Trophoblast cell (in vitro differentiated cells and primary cell): ENCODE results near the gene BBS5.

ENCODE experiments used
- DNase-seq, 2 donors: peaks; one replicate each; pipeline ENCODE4 v3.0.0-alpha.2; 2016
- H2AFZ ChIP-seq: 2 replicates; pipeline ENCODE4 v1.6.1; 2013; ENCODE audit warnings: low read length, moderate library complexity, mild to moderate bottlenecking; ENCODE audit not compliant: insufficient read depth, poor library complexity
- H2AK5ac ChIP-seq: 2 replicates; pipeline ENCODE4 v1.6.1; 2013; ENCODE audit warnings: mild to moderate bottlenecking, low read length
- H2BK120ac ChIP-seq: 2 replicates; pipeline ENCODE4 v1.6.1; 2013; ENCODE audit warnings: low read length, mild to moderate bottlenecking, moderate library complexity; ENCODE audit not compliant: insufficient read depth, poor library complexity
- H2BK12ac ChIP-seq: 2 replicates; pipeline ENCODE4 v1.6.1; 2013; ENCODE audit warnings: mild to moderate bottlenecking, low read length, moderate library complexity
- H2BK5ac ChIP-seq: 2 replicates; pipeline ENCODE4 v1.6.1; 2013; ENCODE audit warnings: low read length, low read depth, moderate library complexity, mild to moderate bottlenecking; ENCODE audit not compliant: poor library complexity
- H3K14ac ChIP-seq: 2 replicates; pipeline ENCODE4 v1.6.1; 2013; ENCODE audit warnings: mild to moderate bottlenecking, low read length
- H3K18ac ChIP-seq: 2 replicates; pipeline ENCODE4 v1.6.1; 2013; ENCODE audit warnings: mild to moderate bottlenecking, low read length
- H3K23ac ChIP-seq: 2 replicates; pipeline ENCODE4 v1.6.1; 2013; ENCODE audit warnings: low read length
- H3K27ac ChIP-seq: 2 replicates; pipeline ENCODE4 v1.5.1; 2013; ENCODE audit warnings: low read depth, mild to moderate bottlenecking, inconsistent platforms, low read length, moderate library complexity
- H3K27me3 ChIP-seq: 2 replicates; pipeline ENCODE4 v1.6.1; 2013; ENCODE audit warnings: inconsistent platforms, mild to moderate bottlenecking, low read length, moderate library complexity; ENCODE audit not compliant: insufficient read depth
- H3K36me3 ChIP-seq, 2 experiments: 1 replicate in 1 of 2; 2 replicates in 1 of 2; pipeline ENCODE4 v1.6.1; 2013; ENCODE audit warnings: low read length in 2 of 2, mild to moderate bottlenecking in 2 of 2, moderate library complexity in 1 of 2; ENCODE audit not compliant: insufficient read depth in 2 of 2, control insufficient read depth in 1 of 2
- H3K4ac ChIP-seq: 2 replicates; pipeline ENCODE4 v1.6.1; 2013; ENCODE audit warnings: low read depth, mild to moderate bottlenecking, low read length, moderate library complexity
- H3K4me1 ChIP-seq, 2 experiments: 1 replicate in 1 of 2; 2 replicates in 1 of 2; pipeline ENCODE4 v1.6.1; 2013; ENCODE audit warnings: low read length in 2 of 2, mild to moderate bottlenecking in 2 of 2, moderate library complexity in 1 of 2; ENCODE audit not compliant: insufficient read depth in 2 of 2, control insufficient read depth in 1 of 2
- H3K4me2 ChIP-seq: 2 replicates; pipeline ENCODE4 v1.6.1; 2013; ENCODE audit warnings: inconsistent platforms, mild to moderate bottlenecking, low read length, moderate library complexity
- H3K4me3 ChIP-seq: 2 replicates; pipeline ENCODE4 v1.5.1; 2013; ENCODE audit warnings: mild to moderate bottlenecking, low read depth, low read length, inconsistent platforms
- H3K79me1 ChIP-seq: one replicate; pipeline ENCODE4 v1.6.1; 2013; ENCODE audit warnings: low read length
- H3K79me2 ChIP-seq: 2 replicates; pipeline ENCODE4 v1.6.1; 2013; ENCODE audit warnings: low read length, mild to moderate bottlenecking; ENCODE audit not compliant: control insufficient read depth, insufficient read depth, poor library complexity
- H3K9ac ChIP-seq: 2 replicates; pipeline ENCODE4 v1.6.1; 2013; ENCODE audit warnings: mild to moderate bottlenecking, low read length
- H3K9me3 ChIP-seq: 2 replicates; pipeline ENCODE4 v1.6.1; 2013; ENCODE audit warnings: low read depth, mild to moderate bottlenecking, control low read depth, inconsistent platforms, low read length; ENCODE audit not compliant: insufficient read depth
- H4K12ac ChIP-seq: 2 replicates; pipeline ENCODE4 v1.6.1; 2013; ENCODE audit warnings: low read depth, mild to moderate bottlenecking, low read length, moderate library complexity
- H4K8ac ChIP-seq: 2 replicates; pipeline ENCODE4 v1.6.1; 2013; ENCODE audit warnings: low read depth, mild to moderate bottlenecking, low read length, moderate library complexity
- H4K91ac ChIP-seq: one replicate; pipeline ENCODE4 v1.6.1; 2013; ENCODE audit warnings: low read depth, mild to moderate bottlenecking, low read length, moderate library complexity
- WGBS: extraction: QIAGEN DNeasy Blood & Tissue Kit; methylation state at CpG from one replicate; pipeline ENCODE4 v1.1.7; 2013; ENCODE audit warnings: missing lambda C conversion rate; ENCODE audit not compliant: insufficient read length, insufficient coverage; ENCODE audit errors: extremely low coverage; 5-methylcytosine and 5-hydroxymethylcytosine counted together

The BBS5 gene

GRCh38 chr2:169439900-169440299 lies 39.4 kb upstream of the BBS5 start:
- Histone ChIP-seq H3K79me2 (no peaks in the 10 kb centered on the region), H3K4me1 (no peaks in the 10 kb centered on the region), H3K27ac (no peak overlapping the region), H3K27me3 (no peaks in the 10 kb centered on the region), H3K36me3 (no peaks in the 10 kb centered on the region), H3K23ac (no peak overlapping the region), H2AFZ (no peak overlapping the region), H3K4me3 (no peak overlapping the region), H3K4ac (no peak overlapping the region), H2BK5ac (no peak overlapping the region), H3K9me3 (no peaks in the 10 kb centered on the region), H2BK120ac (no peak overlapping the region), H2AK5ac (no peak overlapping the region), H3K4me2 (no peak overlapping the region), H3K79me1 (no peaks in the 10 kb centered on the region), H4K12ac (no peak overlapping the region), H2BK12ac (no peak overlapping the region), H3K14ac (no peak overlapping the region), H4K91ac (no peak overlapping the region), H4K8ac (no peak overlapping the region), H3K9ac (no peak overlapping the region), H3K18ac (no peak overlapping the region)
- no peak for DNase-seq
- no CpG with 5 or more reads among the region's 3 CpGs for WGBS

- no peak overlapping the region for H3K9ac ChIP-seq
- no peak overlapping the region for H2BK12ac ChIP-seq
- no peak overlapping the region for H2AK5ac ChIP-seq
- H2BK120ac ChIP-seq, result no peak overlapping the region
- no peaks in the 10 kb centered on the region for H3K9me3 ChIP-seq
- H3K27me3 ChIP-seq, result no peaks in the 10 kb centered on the region
- H3K79me2 ChIP-seq, result no peaks in the 10 kb centered on the region
- no peak overlapping the region for H3K14ac ChIP-seq
- H3K18ac ChIP-seq, result no peak overlapping the region
- H3K79me1 ChIP-seq, result no peaks in the 10 kb centered on the region
- no peak overlapping the region for H3K4me3 ChIP-seq
- no peak overlapping the region for H3K4me2 ChIP-seq
- H3K4me1 ChIP-seq, result no peaks in the 10 kb centered on the region
- no peak overlapping the region for H4K8ac ChIP-seq
- H4K12ac ChIP-seq, result no peak overlapping the region
- no peak overlapping the region for H2AFZ ChIP-seq
- no peaks in the 10 kb centered on the region for H3K36me3 ChIP-seq
- no peak overlapping the region for H2BK5ac ChIP-seq
- DNase-seq, result no peak
- H3K23ac ChIP-seq, result no peak overlapping the region
- H3K4ac ChIP-seq, result no peak overlapping the region
- H4K91ac ChIP-seq, result no peak overlapping the region
- H3K27ac ChIP-seq, result no peak overlapping the region
These were observed 32.8 kb upstream of the BBS5 start for GRCh38 chr2:169446452-169446851.

DNA sequence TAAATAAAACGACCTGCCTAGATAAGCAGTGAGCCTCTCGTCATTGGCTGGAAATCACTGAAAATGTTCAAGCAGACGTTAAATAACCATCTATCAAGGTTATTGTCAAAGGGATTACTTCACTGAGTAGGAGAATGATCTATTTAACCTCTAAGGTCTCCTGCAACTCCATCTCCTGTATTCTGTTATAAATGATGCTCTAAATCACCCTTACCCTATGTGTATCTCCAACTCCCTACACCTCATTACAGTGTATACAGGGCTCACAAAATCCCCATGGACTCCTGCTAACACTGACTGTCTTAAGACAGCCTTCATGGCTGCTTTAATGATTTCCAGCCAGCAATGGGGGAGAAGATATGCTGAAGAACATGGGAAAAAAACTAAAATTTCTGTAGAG lies 31.0 kb upstream of the BBS5 start:
- Histone ChIP-seq H3K4me2 (no peak overlapping the region), H3K27me3 (no peaks in the 10 kb centered on the region), H4K8ac (no peak overlapping the region), H3K9me3 (peaks cover 3% of the 10 kb centered on the region), H2BK12ac (no peak overlapping the region), H3K18ac (no peak overlapping the region), H4K12ac (no peak overlapping the region), H2AK5ac (no peak overlapping the region), H2AFZ (no peak overlapping the region), H3K79me2 (no peaks in the 10 kb centered on the region), H3K4ac (no peak overlapping the region), H3K4me1 (no peaks in the 10 kb centered on the region), H3K27ac (no peak overlapping the region), H4K91ac (no peak overlapping the region), H2BK5ac (no peak overlapping the region), H3K79me1 (no peaks in the 10 kb centered on the region), H2BK120ac (no peak overlapping the region), H3K9ac (no peak overlapping the region), H3K36me3 (no peaks in the 10 kb centered on the region), H3K14ac (no peak overlapping the region), H3K4me3 (no peak overlapping the region), H3K23ac (no peak overlapping the region)
- no CpG with 5 or more reads among the region's 3 CpGs for whole genome bisulfite sequencing
- DNase-seq, result no peak

- no peaks in the 10 kb centered on the region for H3K79me2 ChIP-seq
- H2AK5ac ChIP-seq, result no peak overlapping the region
- H3K27ac ChIP-seq, result no peak overlapping the region
- H3K9me3 ChIP-seq, result peaks cover 3% of the 10 kb centered on the region
- no peak overlapping the region for H2BK5ac ChIP-seq
- H3K79me1 ChIP-seq, result no peaks in the 10 kb centered on the region
- H3K4me3 ChIP-seq, result no peak overlapping the region
- H3K4ac ChIP-seq, result no peak overlapping the region
- H3K18ac ChIP-seq, result no peak overlapping the region
- no peak overlapping the region for H2AFZ ChIP-seq
- H3K23ac ChIP-seq, result no peak overlapping the region
- no peak overlapping the region for H4K8ac ChIP-seq
- H3K36me3 ChIP-seq, result no peaks in the 10 kb centered on the region
- H3K4me2 ChIP-seq, result no peak overlapping the region
- DNase-seq, result no peak
- H4K12ac ChIP-seq, result no peak overlapping the region
- no peak overlapping the region for H2BK12ac ChIP-seq
- H2BK120ac ChIP-seq, result no peak overlapping the region
- no CpG with 5 or more reads among the region's 1 CpG for WGBS
- H4K91ac ChIP-seq, result no peak overlapping the region
- no peaks in the 10 kb centered on the region for H3K27me3 ChIP-seq
- H3K14ac ChIP-seq, result no peak overlapping the region
- H3K4me1 ChIP-seq, result no peaks in the 10 kb centered on the region
- no peak overlapping the region for H3K9ac ChIP-seq
These were observed 30.4 kb upstream of the BBS5 start for GRCh38 chr2:169448865-169449264.

DNA sequence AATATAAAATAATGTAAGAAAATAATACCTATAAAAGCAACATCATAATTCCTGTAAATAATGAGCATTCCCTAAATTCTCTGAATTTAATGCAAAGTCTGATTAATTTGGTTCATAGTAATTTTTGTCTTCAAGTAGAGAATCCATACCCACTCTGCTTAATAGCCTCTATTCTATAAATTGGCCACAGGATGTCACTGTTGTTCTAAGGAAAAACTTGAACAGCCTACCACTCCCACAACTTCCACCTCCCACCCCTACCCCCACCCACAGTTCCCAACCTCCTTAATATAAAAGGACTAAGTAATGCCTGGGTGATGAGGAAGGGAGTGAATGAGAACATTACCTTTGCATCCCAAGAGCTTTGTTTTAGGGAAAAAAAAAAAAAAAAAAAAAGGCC lies 27.2 kb upstream of the BBS5 start:
- H2BK12ac ChIP-seq, result no peak overlapping the region
- peak in 1 of 2 donors; percentile 49 for DNase-seq
- no peak overlapping the region for H2BK5ac ChIP-seq
- no peaks in the 10 kb centered on the region for H3K36me3 ChIP-seq
- H3K27me3 ChIP-seq, result no peaks in the 10 kb centered on the region
- H3K27ac ChIP-seq, result no peak overlapping the region
- no peak overlapping the region for H3K4me3 ChIP-seq
- H4K91ac ChIP-seq, result no peak overlapping the region
- H3K14ac ChIP-seq, result no peak overlapping the region
- H2AK5ac ChIP-seq, result no peak overlapping the region
- no peak overlapping the region for H3K18ac ChIP-seq
- no peak overlapping the region for H3K4ac ChIP-seq
- H4K8ac ChIP-seq, result no peak overlapping the region
- H3K79me1 ChIP-seq, result no peaks in the 10 kb centered on the region
- H2AFZ ChIP-seq, result no peak overlapping the region
- no peak overlapping the region for H2BK120ac ChIP-seq
- H3K4me2 ChIP-seq, result no peak overlapping the region
- peaks cover 3% of the 10 kb centered on the region for H3K9me3 ChIP-seq
- no peak overlapping the region for H3K9ac ChIP-seq
- no peaks in the 10 kb centered on the region for H3K4me1 ChIP-seq
- H3K23ac ChIP-seq, result no peak overlapping the region
- no peaks in the 10 kb centered on the region for H3K79me2 ChIP-seq
- H4K12ac ChIP-seq, result no peak overlapping the region
